Panc1 (cell line): ENCODE measurements around the gene MEGF11. TPM values are rescaled to one million over a fixed set of nuclear protein-coding genes. Genes with fewer than 3 reads are reported as not detected.
"Not testable (repeated sequence)": the region's sequence is repeated elsewhere in the genome, so short reads cannot be mapped to it uniquely, and the experiment has no call there.

Experiments
- ATAC-seq: fragments of 200-7000 bp; cut with Tn5 transposase; 2 replicates; pipeline ENCODE4 v1.9.1; 2020; ENCODE audit warnings: mild to moderate bottlenecking, moderate library complexity
- BruUV-seq: library from RNA; stranded (reverse); fragments of 400-500 nt; replicated peaks from 2 replicates; lab custom pipeline; 2021; lab: Mats Ljungman, UMichigan
- CTCF ChIA-PET: fragments of 300-600 bp; sonication (Branson Sonifier 250); formaldehyde crosslinking; loops from one replicate; lab custom pipeline; 2022; ENCODE audit warnings: antibody characterized with exemption; lab: Charles Lee
- POLR2A ChIA-PET: fragments of 300-600 bp; sonication (Branson Sonifier 250); formaldehyde crosslinking; loops from one replicate; lab custom pipeline; 2022; ENCODE audit warnings: antibody characterized with exemption; lab: Charles Lee
- DNase-seq: peaks from one replicate; pipeline ENCODE4 v3.0.0-alpha.2; 2010; ENCODE audit warnings: low read depth, low spot score
- H3K27ac ChIP-seq: 2 replicates; pipeline ENCODE4 v1.5.1; 2011; ENCODE audit warnings: mild to moderate bottlenecking, low read length, inconsistent platforms
- H3K27me3 ChIP-seq: fragments of 200-500 bp; sonication (Bioruptor generic); 2 replicates; pipeline ENCODE4 v1.6.0; 2014; ENCODE audit warnings: low read length, inconsistent platforms; ENCODE audit not compliant: control insufficient read depth, insufficient read depth
- H3K36me3 ChIP-seq: fragments of 200-500 bp; sonication (Bioruptor generic); 2 replicates; pipeline ENCODE4 v1.5.1; 2014; ENCODE audit warnings: inconsistent platforms, mild to moderate bottlenecking, low read length, moderate library complexity; ENCODE audit not compliant: control insufficient read depth, insufficient read depth
- H3K4me1 ChIP-seq: 2 replicates; pipeline ENCODE4 v1.5.1; 2011; ENCODE audit warnings: inconsistent platforms, mild to moderate bottlenecking, low read length, moderate library complexity; ENCODE audit not compliant: control insufficient read depth, insufficient read depth
- H3K4me3 ChIP-seq, 2 experiments: 2 replicates each; pipeline ENCODE4 v1.5.1; 2011 to 2012; ENCODE audit warnings: low read depth in 2 of 2, low read length in 2 of 2, mild to moderate bottlenecking in 2 of 2, inconsistent platforms in 1 of 2, moderate library complexity in 1 of 2
- H3K9me3 ChIP-seq: fragments of 200-500 bp; sonication (Bioruptor generic); 2 replicates; pipeline ENCODE4 v1.5.1; 2014; ENCODE audit warnings: low read depth, mild to moderate bottlenecking, inconsistent platforms, low read length, moderate library complexity; ENCODE audit not compliant: control insufficient read depth, insufficient read depth
- CTCF ChIP-seq: fragments of 450-650 bp; IDR thresholded peaks from 2 replicates; pipeline ENCODE4 v1.5.1; 2017; ENCODE audit warnings: mild to moderate bottlenecking
- POLR2AphosphoS5 ChIP-seq: IDR thresholded peaks from 2 replicates; pipeline ENCODE4 v1.6.1; 2012; ENCODE audit warnings: mild to moderate bottlenecking, low read depth, low read length, moderate library complexity
- REST ChIP-seq, 2 experiments: IDR thresholded peaks; 2 replicates each; pipeline ENCODE4 v1.6.1; 2011 to 2012; ENCODE audit warnings: low read depth in 2 of 2, control low read depth in 1 of 2, low read length in 1 of 2, mild to moderate bottlenecking in 1 of 2, moderate library complexity in 1 of 2; ENCODE audit not compliant: insufficient read depth in 1 of 2
- SIN3A ChIP-seq: IDR thresholded peaks from 2 replicates; pipeline ENCODE4 v1.6.1; 2012; ENCODE audit warnings: low read depth, mild to moderate bottlenecking, low read length, moderate library complexity, borderline replicate concordance; ENCODE audit not compliant: insufficient read depth
- TCF7L2 ChIP-seq: IDR thresholded peaks from 2 replicates; pipeline ENCODE4 v1.6.1; 2011; ENCODE audit warnings: mild to moderate bottlenecking, low read depth, low read length, inconsistent platforms
- in situ Hi-C: cut with HindIII; loops from 2 replicates; pipeline ENCODE4 v1.10.0; 2016; ENCODE audit warnings: low sequenced_read_pairs, low pct_unique_long_range_greater_than_20kb
- intact Hi-C: fragments of 100-400 bp; cut with micrococcal nuclease; formaldehyde crosslinking; loops from one replicate; pipeline ENCODE4 v1.10.0; 2022; ENCODE audit not compliant: unreplicated experiment
- total RNA-seq: library from RNA; stranded (reverse); gene quantifications from one replicate; pipeline ENCODE4 v1.2.1, GENCODE V29; 2021; ENCODE audit not compliant: unreplicated experiment

MEGF11 gene
- total RNA-seq, 1 experiment from 2014 or later = 0.95 TPM

- no peak for TF ChIP-seq TCF7L2
- TF ChIP-seq POLR2AphosphoS5 = no peak
- no peak for TF ChIP-seq CTCF
- no peak for TF ChIP-seq REST (IDR thresholded peaks at IDR 0.05; ENCODE audit: insufficient read depth in 1 of 2, low read depth in 2 of 2, low read length in 1 of 2)
- TF ChIP-seq SIN3A = no peak
- CTCF ChIA-PET = no interaction called here
- BruUV-seq = no TSS peak
Observed at GRCh38 chr15:66246937-66247336, 6.6 kb downstream of the MEGF11 start.

GRCh38 chr15:66245832-66246231, 7.7 kb downstream of the MEGF11 start:
- ATAC-seq, BruUV-seq, H3K4me3 ChIP-seq, DNase-seq, H3K4me1 ChIP-seq, H3K9me3 ChIP-seq, in situ Hi-C loops, H3K27ac ChIP-seq, POLR2A ChIA-PET, intact Hi-C loops, CTCF ChIA-PET, H3K36me3 ChIP-seq: not testable (repeated sequence)
- peaks cover 15% of the 10 kb centered on the region for H3K27me3 ChIP-seq

More at GRCh38 chr15:66246937-66247336, 6.6 kb downstream of the MEGF11 start:
- H3K27ac ChIP-seq = no peak overlapping the region
- H3K36me3 ChIP-seq = no peaks in the 10 kb centered on the region
- POLR2A ChIA-PET = no interaction called here
- H3K27me3 ChIP-seq = peaks cover 17% of the 10 kb centered on the region
- no peaks in the 10 kb centered on the region for H3K9me3 ChIP-seq
- no peak overlapping the region for H3K4me3 ChIP-seq
- ATAC-seq (no peak), DNase-seq (no peak)
- in situ Hi-C loops = no loop called here
- H3K4me1 ChIP-seq = peaks cover 3% of the 10 kb centered on the region; the same call in 1 of the 2 replicates
- intact Hi-C loops = no loop called here

- ChIA-PET POLR2A (no interaction called here), CTCF (no interaction called here)
- no peak for TF ChIP-seq POLR2AphosphoS5
- no peak for TF ChIP-seq TCF7L2
- TF ChIP-seq CTCF = no peak
- no peak for TF ChIP-seq REST (IDR thresholded peaks at IDR 0.05; ENCODE audit: insufficient read depth in 1 of 2, low read depth in 2 of 2, low read length in 1 of 2)
- TF ChIP-seq SIN3A = no peak
Observed at GRCh38 chr15:66241908-66242285, 11.7 kb downstream of the MEGF11 start.

More at GRCh38 chr15:66241908-66242285, 11.7 kb downstream of the MEGF11 start:
- Histone ChIP-seq H3K27ac (no peak overlapping the region), H3K36me3 (no peaks in the 10 kb centered on the region), H3K4me3 (no peak overlapping the region), H3K4me1 (no peaks in the 10 kb centered on the region), H3K9me3 (no peaks in the 10 kb centered on the region), H3K27me3 (peaks cover 4% of the 10 kb centered on the region; the same call in 1 of the 2 replicates)
- in situ Hi-C loops = no loop called here
- ATAC-seq = no peak
- no peak for DNase-seq
- no TSS peak for BruUV-seq
- intact Hi-C loops = no loop called here
